NCI-H2029 (cell line): ENCODE results near the gene ATF7.
"Not testable (repeated sequence)": the region's sequence is repeated elsewhere in the genome, so short reads cannot be mapped to it uniquely, and the experiment has no call there.

Experiments
- DNase-seq: peaks from one replicate; lab custom pipeline; 2025; lab: John Stamatoyannopoulos, UW

The ATF7 gene

DNA sequence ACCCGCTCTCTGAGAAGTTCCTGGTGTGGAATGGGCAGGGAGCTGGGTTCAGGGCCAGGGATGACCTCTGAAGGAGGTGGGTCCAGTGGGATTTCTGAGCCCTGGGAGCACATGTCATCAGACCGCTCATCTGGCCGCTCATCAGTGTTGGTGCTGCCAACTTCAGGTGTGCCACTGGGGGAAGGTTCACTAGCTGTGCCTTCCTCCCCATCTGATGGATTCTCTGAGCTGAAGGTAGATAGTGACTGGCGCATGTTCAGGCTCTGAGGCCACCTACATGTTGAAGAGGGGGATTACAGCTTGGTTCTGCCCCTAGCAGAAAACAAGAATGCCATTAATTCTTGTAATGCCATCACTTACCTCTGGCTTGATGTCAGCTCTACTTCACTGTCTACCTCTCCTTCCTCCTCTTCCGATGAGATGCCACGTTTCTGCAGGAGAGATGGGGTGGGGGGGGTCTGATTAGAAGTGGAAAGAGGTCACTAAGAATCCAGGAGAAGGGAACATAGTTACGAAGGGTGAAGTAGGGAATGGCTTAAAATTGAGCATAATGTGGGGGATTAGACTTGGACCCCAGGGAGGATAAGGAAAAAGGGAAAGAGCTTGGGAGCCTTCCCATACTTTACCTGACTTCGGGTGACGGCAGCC is 144.1 kb downstream of the ATF7 start:
- no peak for DNase-seq

DNA sequence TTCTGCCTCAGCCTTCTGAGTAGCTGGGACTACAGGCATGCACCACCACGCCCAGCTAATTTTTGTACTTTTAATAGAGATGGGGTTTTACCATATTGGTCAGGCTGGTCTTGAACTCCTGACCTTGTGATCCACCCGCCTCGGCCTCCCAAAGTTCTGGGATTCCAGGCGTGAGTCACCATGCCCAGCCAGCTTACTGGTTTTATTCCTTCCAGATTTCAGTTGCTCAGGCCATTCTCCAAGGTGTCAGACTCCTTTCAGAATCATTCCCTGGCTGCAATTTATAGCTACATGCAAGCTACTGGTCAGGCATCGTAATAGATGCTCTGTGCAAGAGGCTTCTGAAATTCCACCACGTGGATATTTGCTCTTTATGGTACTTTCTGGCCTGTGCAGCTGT is 144.7 kb downstream of the ATF7 start:
- DNase-seq, result not testable (repeated sequence)

DNA sequence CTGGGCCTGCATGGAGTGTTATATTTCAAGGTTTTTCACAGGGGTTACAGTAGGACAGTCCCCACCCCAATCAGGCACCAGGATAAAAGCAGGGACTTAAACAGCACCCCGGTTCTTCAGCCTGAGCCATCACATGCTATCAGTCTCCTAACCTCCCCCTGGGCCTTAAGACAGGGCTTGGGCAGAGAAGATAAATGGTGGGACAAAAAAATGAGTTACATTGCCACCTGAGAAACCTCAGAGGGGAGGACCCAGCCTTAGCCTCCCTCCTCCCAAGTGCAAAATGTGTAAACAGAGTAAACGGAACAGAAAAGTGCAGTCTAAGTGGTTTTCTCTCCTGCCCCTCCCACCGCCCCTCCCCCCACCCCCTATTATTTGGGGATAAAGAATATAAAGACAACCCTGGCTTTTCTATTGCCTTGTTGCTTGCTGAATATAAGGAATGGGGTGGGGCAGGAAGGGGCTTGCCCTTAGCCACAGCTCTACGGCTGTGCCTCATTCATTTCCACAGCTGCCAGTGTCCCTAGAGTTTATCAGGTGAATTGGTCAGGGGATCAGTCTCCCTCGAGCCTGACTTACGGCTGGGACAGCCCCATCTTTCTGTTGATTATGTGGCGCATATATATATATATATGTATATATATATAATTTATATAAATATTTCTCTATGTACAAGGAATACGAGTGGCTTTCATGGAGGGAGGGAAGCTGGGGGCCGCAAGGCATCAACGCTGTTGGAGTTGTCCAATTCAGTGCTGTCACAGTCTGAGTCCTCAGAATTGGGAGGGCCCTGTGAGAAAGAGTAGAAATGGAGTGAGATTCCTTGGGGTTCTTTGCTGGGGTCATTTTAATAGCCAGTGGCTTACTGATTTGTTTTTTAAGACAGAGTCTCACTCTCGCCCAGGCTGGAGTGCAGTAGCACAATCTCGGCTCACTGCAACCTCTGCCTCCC is 145.4 kb downstream of the ATF7 start:
- no peak for DNase-seq

DNA sequence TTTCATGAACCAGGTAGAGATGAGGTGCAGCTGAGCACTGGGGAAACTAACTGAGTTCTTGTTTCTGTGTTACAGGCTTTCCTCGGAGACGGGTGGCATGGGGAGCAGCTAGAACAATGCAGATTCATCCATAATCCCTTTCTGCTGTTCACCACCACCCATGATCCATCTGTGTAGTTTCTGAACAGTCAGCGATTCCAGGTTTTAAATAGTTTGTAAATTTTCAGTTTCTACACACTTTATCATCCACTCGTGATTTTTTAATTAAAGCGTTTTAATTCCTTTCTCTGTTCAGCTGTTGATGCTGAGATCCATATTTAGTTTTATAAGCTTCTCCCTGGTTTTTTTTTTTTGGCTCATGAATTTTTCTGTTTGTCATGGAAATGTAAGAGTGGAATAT is 146.9 kb downstream of the ATF7 start:
- DNase-seq, result no peak

DNA sequence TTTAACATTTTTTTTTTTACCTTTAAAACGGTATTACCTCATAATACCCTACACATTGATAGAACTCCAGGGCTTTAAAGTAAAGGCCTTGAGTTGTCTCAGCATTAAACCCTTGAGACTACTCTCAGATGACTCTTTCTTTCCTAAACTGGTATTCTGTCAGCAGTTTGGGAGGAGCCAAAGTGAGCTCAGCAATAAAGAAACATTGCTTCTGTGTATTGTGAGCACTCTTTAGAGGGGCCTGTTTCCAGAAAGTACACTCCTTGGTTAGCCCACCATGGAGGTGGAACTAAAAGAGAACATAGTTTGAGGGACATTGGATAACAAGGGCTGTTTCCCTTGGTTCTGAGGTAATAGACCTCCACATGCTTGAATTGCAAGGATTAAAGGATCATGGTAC is 147.3 kb downstream of the ATF7 start:
- DNase-seq, result no peak

DNA sequence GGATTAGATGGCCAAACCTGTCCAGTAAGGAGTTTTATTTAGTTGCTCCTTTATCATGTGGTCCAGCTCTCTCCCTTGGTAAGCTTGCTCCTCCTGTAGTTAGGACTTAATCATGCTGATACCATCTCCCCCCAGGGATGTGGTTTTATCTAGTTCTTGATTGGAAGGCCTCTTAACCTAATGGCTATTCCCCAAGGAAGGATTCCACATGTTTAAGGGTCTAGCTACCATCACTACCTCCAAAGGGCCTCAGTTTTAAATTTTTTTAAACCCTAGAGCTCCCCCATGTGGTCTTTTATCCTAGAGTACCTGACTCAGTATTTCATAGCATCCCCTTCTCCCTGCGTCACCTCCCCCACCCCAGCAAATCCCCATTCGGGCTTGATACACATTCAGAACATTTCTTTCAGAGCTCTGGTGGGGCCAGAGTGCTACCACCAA is 149.4 kb downstream of the ATF7 start:
- no peak for DNase-seq

DNA sequence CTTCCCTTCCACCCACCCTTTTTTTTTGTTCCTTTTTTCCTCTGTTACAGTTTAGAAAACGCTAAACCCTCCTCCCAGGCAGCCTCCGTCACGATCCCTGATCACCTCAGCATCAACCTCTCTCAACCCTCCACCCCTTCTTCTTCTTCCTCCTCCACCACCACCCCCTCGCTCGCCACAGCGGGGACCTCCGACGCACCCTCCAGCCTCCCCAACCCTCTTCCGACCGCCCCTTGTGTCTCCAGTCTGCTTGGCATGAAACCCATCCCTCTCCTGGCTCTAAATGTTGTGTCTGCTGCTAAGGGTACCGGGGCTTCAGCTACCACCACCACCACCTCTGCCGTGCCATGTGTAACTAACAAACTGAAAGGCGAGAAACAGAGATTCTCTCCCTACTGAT is 151.4 kb downstream of the ATF7 start:
- no peak for DNase-seq

DNA sequence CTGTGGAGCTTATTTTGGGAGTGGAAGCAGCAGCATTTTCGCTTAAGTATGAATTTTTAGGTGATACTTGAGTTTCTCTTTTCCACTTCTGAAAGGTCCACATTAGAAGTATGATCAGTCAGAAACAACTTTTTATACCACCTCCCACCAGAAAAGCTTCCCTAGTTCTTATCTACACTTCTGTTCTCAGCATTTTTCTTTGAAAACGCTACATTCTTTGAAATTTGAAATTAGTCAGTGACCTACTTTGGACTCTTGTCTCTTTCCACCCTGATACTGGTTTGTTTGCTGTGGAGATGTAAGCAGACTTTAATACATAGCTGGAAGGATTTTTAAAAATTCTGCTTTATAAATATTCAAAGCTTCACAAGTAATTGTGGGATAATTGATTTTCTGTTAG is 152.1 kb downstream of the ATF7 start:
- DNase-seq, result no peak

DNA sequence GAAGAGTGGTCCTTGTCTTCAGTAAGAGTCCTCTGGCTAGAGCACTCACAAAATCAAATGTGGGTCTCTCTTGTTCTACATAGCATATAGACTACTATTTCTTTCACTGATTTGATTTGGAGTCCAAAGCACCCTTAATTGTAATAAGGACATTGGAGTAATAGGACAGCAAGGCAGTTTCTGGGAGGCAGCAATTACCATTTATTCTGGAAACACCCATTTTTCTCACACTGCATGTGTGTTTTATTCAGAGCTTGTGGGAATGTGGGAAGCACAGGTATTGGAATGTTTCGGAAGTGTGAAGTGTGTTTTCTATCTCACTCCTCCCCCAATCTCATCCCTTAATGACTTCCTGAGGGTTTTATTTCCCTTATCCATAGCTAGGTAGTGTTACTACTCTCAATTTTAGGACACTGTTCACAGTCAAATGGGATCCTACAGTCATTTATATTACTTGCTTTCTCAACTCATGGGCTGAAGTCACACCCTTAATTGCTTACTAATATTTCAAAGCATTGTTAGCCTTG is 154.1 kb downstream of the ATF7 start:
- no peak for DNase-seq

DNA sequence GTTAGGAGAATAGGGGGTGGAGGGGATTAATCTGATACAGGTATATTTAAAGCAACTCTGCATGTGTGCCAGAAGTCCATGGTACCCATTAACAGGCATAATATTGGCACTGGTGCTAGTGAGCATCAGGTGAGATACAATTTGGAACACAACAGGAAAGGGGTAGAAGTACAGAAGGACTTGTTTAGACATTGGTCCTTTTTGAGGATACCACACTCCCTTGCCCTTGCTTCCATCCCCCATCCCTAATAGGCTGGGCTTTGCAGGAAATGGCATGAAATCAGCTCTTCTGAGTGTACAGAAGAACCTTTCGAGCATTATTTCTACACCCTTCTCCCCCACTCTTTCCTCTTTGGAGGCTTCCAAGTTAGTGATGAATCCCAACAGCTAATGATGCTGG is 157.9 kb downstream of the ATF7 start:
- DNase-seq, result no peak

DNA sequence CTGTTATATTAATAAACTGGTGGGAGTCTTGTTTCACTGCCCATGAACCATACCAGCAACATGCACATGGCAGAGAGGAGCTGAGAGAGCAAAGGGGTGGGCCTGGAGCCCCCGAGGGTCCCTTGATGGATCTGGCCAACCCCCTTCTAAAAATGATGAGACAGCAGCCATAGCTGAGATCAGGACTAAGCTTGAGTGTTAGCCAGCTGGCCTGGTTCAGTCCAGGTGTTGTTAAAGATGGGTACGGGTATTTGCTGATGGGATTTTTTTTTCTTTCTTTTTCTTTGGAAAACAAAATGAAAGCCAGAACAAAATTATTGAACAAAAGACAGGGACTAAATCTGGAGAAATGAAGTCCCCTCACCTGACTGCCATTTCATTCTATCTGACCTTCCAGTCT is 158.3 kb downstream of the ATF7 start:
- DNase-seq, result no peak

DNA sequence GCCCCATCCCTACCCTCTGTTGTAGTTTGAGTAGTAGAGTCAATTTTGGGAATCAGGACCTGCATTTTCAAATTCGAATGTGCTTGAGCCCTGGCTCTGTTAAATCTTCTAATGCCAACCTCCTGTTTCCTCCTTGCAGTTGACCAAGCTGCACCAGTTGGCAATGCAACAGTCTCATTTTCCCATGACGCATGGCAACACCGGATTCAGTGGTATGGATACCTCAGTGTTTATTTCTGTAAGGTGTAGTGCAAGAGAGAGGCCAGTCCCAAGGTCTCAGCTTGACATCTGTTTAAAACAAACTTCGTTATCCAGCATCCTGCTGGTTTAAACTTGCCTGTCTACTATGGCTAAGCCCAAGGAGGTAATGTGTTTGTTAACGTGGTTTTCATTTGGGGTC is 159.1 kb downstream of the ATF7 start:
- DNase-seq, result no peak

DNA sequence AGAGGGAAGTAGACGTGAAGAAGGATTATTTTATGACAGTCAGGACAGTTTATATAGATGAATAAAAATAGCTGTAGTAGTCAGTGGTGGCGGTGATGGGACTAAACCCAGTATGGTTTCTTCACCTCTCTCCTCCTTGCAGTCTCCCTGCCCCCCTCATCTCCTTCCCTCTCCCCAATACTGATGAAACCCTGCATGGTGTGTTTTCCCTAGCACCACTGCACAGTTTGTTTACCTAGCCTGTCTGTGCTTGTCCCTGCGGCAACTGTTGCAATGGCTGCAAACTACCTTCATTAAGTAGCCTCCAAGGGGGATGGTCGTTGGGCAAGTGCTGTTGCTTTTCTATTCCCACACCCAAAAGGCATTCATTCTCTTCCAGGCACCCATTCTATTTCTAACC is 159.5 kb downstream of the ATF7 start:
- DNase-seq, result no peak

DNA sequence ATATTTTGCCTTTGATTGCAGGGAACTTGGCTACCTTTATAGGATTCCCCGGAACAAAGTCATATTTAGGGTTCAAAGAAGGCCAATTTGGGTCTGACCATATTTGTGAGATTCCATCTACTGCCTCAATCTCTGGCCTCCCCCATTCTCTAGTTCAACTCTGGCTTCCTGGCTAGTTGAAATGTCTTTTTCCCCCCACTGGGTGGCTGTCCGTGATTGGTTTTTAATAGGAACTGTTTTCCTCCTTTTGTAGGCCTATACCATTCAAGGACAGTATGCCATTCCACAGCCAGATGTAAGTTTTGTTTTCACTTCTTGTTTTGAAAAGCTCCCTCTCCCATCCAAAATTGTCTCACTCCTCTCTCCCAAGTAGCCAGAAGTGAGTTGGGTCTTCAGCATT is 160.5 kb downstream of the ATF7 start:
- no peak for DNase-seq

DNA sequence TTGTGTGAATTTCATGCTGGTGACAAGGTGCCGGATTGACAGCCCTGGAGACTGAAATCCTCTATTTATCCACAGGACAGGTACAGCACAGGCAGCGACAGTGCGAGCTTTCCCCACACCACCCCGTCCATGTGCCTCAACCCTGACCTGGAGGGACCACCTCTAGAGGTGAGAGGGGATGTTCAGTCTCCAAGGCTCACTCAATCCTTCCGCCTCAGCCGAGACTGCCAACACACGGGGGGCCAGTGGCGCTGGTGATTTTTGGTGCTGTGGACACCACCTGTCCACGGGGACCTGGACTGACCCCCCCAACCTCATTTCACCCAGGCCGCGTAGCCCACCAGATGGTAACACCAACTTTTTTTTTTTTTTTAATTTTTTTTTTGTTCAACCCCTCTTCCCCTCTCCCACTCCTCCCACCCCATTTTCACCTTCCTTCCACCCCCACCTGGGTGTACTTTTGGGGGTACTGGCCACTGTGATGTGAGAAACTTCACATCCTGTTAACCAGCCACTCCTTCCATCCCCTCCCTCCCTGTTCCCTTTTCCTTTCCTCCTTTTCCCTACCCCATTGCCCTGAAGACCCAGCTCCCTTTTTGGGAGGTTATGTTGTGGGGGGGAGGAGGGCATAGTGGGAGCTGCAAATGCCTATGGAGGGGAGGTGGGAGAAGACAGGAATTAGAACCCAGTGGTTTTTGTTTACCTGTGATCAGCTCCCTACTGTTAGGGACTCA is 161.3 kb downstream of the ATF7 start:
- no peak for DNase-seq

DNA sequence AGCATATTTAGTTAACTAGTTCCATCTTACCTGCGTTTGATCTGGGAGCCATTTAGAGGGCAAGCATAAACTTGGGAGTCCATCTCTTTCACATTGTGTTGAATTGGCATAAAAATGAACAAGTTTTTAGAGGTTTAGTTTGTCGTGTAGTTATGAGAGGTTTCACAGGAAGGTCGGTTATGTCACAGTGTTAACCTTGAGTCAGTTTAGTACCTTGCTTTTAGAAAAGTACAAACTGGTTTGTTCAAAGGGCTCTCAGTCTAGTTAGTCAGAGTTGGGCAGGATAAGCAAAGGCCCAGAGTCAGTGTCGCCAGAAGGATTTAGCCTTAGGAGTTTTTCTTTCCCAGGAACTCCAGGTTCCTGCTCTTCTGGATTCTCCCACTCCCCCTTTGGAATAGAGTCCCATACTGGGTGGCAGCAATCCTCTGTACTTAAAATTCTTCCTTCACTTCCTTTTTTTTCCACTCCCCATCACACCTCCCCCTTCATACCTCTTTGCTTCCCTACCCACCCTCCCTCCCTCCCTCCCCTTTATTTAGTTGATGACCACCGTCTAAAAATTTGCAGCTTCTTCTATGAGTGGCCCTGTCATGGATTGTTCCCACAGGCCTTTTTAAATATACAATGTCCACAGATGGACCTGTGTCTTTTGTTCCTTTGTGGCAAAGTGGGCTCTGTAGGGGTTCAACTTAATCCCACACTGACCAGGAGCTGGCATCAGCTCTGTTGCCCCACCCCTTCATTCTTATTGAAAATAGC is 162.2 kb downstream of the ATF7 start:
- no peak for DNase-seq

DNA sequence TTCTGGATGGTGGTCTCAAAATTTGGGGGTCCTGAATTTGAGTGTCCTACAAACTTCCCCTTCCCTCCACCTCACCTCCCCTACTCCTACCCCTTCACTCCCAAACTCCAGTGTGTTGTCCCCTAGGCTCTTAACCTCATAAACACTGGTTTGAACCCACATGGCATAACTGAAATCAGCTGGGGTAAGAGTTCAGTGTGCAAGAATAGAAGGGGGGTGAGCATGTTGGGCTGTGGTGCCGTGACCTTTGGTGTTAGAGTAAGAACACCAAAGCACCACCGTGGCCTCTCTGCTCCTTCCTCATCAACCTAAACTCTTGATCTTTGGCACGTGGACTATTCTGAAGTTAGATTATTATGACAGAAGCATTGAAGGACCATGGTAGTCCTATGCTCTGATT is 163.2 kb downstream of the ATF7 start:
- DNase-seq, result no peak

DNA sequence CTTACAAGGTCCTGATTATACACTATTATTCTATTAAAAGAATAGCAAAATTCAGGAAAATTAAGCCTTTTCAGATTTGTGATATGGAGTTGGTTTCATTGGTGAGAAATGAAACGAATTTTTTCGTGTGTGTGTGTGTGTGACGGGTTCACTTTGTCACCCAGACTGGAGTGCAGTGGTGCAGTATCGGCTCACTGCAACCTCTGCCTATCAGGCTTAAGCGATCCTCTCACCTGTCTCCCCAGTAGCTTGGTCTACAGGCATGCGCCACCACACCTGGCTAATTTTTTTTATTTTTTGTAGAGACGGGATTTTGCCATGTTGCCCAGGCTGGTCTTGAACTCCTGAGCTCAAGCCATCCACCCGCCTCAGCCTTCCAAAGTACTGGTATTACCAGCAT is 164.6 kb downstream of the ATF7 start:
- no peak for DNase-seq

DNA sequence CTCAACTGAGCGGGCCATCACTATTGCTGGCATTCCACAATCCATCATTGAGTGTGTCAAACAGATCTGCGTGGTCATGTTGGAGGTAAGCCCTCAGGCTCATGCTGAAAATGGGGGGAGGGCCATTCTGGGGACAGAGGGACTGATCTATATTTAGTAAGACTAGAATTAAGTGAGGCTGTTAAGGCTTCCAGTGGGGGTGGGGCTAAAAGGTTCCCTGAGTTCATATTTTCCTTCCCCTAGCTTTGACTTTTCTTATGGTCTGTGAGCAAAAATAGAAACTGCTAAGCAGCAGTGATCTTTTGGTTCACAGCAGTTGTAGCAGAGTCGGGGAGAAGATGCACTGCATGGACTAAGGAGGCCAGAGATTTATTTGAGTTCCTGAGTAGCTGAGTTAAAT is 165.1 kb downstream of the ATF7 start:
- DNase-seq, result no peak

DNA sequence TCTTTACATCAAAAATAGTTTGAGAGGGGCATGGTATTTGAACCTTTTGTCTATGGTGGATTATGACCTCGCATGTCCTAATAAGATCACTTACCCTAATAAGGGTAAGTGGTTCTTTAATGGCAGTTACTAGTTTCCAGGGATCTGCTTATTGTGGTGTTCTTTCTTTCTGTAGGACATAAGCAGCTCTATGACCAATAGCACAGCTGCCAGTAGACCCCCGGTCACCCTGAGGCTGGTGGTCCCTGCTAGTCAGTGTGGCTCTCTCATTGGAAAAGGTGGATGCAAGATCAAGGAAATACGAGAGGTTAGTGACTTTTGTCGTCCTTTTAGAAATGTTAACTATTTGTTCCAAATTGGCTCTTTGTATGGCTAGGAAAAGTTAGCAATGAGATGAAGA is 167.1 kb downstream of the ATF7 start:
- no peak for DNase-seq
